ENCODE results near the gene C1QL1.
A peak's percentile ranks its signal among the peaks of the same experiment; 100 is the strongest.

The C1QL1 gene

DNA sequence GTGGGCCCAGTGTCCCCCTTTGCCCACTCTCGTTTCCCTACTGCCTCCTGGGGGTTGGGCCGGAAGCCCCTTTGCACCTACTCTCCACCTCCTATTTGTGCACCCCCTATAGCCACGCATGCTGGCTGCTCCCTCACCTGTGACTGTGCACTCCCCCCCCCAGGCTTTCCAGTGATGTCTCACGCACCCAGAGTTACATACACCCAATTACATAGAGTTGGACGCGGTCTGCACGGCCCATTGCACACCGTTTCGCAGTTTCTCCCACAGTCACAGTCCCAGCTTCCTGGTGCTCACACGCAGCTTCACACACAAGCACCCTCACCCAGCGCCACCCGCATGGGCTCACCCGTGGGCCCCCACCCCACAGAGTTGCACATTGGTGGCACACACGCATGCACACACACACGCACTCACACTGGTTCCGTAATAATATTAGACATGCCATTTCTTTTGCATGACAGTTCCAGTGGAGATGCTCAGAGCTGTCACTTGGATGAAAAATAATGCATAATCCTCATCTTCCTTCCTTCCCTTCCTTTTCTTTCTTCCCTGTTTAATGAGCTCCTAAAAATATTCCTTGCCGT lies 21.5 kb upstream of the C1QL1 start:
- no peaks in the 10 kb centered on the region for H3K36me3 ChIP-seq (ENCODE audit: insufficient read depth, insufficient read length, low read length)
- DNase-seq (ENCODE audit: low read depth, low spot score), result no peak
- H3K27me3 ChIP-seq (ENCODE audit: insufficient read depth, insufficient read length), result no peaks in the 10 kb centered on the region
- H3K9ac ChIP-seq (ENCODE audit: insufficient read length, low read depth), result peak overlapping the region; percentile 17
- H3K4me3 ChIP-seq (ENCODE audit: insufficient read length, low read depth), result no peak overlapping the region
- TF ChIP-seq ZNF274 (IDR thresholded peaks at IDR 0.05; ENCODE audit: low read depth, low read length), result no peak
- no peak for TF ChIP-seq YY1 (IDR thresholded peaks at IDR 0.05; ENCODE audit: insufficient read depth, insufficient read length)
- no peak for TF ChIP-seq SUZ12 (IDR thresholded peaks at IDR 0.05; ENCODE audit: extremely low read depth, insufficient read depth, insufficient read length)
- peaks cover 9% of the 10 kb centered on the region for H3K4me1 ChIP-seq (ENCODE audit: insufficient read depth, insufficient read length)
- no peaks in the 10 kb centered on the region for H3K9me3 ChIP-seq (ENCODE audit: insufficient read depth, low read length)

DNA sequence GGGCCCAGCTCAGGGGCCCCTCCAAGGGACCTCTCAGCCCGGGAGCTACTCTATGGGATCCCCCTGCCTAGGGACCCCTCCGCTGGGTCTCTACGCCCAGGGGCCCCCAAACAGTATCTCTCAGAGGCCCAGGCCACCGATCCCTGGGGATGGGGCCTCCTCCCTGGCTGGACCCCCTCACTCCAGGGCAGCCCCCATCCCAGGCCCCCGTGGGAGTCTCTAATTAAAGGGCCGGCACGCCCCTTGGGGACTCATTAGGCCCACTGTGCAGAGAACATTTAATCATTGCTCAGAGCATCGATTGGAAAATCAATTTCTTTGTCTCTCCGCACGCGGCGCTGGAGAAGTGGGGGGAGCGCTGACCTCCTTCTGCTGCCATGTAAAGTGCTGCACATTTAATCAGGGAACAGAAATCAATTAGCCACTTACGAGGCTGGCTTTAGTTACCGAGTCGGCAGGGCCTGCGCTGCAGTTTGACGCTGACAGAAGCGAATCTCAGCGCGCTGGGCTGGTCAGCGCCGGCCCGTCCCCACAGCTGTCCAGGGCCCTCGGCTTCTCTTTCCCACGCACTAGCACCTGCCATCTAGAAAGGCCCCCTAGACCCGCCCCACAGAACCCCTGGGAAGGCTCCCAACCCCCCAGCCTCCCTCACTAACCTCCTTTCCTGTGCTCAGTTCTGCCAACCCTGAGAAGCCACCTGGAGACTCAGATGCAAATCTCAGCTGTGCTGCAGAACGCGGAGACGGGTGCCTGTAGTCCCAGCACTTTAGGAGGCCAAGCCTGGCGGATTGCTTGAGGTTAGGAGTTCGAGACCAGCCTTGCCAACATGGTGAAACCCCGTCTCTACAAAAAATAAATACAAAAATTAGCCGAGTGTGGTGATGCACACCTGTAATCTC lies 20.2 kb upstream of the C1QL1 start:
- Histone ChIP-seq H3K36me3 (ENCODE audit: insufficient read depth, insufficient read length, low read length) (no peaks in the 10 kb centered on the region), H3K4me3 (ENCODE audit: insufficient read length, low read depth) (peak overlapping the region; percentile 18), H3K27me3 (ENCODE audit: insufficient read depth, insufficient read length) (no peaks in the 10 kb centered on the region), H3K4me1 (ENCODE audit: insufficient read depth, insufficient read length) (peaks cover 13% of the 10 kb centered on the region), H3K9me3 (ENCODE audit: insufficient read depth, low read length) (no peaks in the 10 kb centered on the region), H3K9ac (ENCODE audit: insufficient read length, low read depth) (peak overlapping the region; percentile 61)
- DNase-seq (ENCODE audit: low read depth, low spot score), result no peak
- TF ChIP-seq YY1 (IDR thresholded peaks at IDR 0.05; ENCODE audit: insufficient read depth, insufficient read length) (no peak), ZNF274 (IDR thresholded peaks at IDR 0.05; ENCODE audit: low read depth, low read length) (no peak), SUZ12 (IDR thresholded peaks at IDR 0.05; ENCODE audit: extremely low read depth, insufficient read depth, insufficient read length) (no peak)

DNA sequence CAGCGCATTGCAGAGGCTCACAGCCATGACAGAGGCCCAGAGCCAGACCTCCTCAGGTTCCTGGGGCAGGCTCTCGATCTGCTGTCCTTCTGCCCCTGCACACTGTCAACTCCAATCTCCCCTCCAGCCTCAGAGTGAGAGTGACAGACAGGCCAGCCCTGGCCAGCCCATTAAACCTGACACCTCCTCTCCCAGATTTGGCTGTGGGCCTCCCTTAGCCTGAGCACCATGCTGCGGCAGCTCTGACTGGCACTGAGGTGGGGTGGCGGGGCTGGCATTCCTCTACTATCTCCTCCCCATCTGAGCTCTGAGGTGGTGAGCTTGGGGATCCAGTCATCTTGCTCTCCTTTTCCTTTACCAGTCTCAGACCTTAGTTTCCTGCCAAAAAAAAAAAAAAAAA lies 15.5 kb upstream of the C1QL1 start:
- H3K9ac ChIP-seq (ENCODE audit: insufficient read length, low read depth), result peak overlapping the region; percentile 36
- DNase-seq (ENCODE audit: low read depth, low spot score), result no peak
- no peaks in the 10 kb centered on the region for H3K9me3 ChIP-seq (ENCODE audit: insufficient read depth, low read length)
- peaks cover 8% of the 10 kb centered on the region for H3K27me3 ChIP-seq (ENCODE audit: insufficient read depth, insufficient read length)
- H3K4me1 ChIP-seq (ENCODE audit: insufficient read depth, insufficient read length), result peaks cover 20% of the 10 kb centered on the region
- no peak overlapping the region for H3K4me3 ChIP-seq (ENCODE audit: insufficient read length, low read depth)
- H3K36me3 ChIP-seq (ENCODE audit: insufficient read depth, insufficient read length, low read length), result no peaks in the 10 kb centered on the region
- no peak for TF ChIP-seq ZNF274 (IDR thresholded peaks at IDR 0.05; ENCODE audit: low read depth, low read length)
- no peak for TF ChIP-seq SUZ12 (IDR thresholded peaks at IDR 0.05; ENCODE audit: extremely low read depth, insufficient read depth, insufficient read length)
- TF ChIP-seq YY1 (IDR thresholded peaks at IDR 0.05; ENCODE audit: insufficient read depth, insufficient read length), result no peak

DNA sequence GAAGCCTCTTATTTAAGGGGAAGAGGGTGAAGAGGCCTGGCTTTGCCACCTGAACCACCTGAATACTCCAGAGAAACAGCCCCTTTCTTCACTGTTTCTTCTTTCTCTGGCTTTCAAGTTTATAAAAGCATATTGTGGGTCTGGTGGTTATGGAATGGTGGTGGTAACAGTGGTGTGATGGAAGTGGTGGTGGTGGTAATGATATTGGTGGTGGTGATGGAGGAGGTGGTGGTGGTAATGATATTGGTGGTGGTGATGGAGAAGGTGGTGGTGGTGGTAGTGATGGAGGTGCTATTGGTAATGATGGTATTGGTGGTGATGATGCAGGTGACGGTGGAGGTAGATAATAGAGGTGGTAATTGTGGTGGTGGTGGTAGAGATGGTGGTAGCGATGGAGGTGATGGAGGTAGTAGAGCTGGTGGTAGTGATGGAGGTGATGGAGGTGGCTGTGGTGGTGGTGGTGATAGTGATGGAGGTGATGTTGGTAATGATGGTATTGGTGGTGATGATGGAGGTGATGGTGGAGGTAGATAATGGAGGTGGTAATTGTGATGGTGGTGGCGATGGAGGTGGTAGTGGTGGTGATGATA lies 14.1 kb upstream of the C1QL1 start:
- Histone ChIP-seq H3K4me3 (ENCODE audit: insufficient read length, low read depth) (no peak overlapping the region), H3K27me3 (ENCODE audit: insufficient read depth, insufficient read length) (peaks cover 8% of the 10 kb centered on the region), H3K4me1 (ENCODE audit: insufficient read depth, insufficient read length) (peaks cover 21% of the 10 kb centered on the region), H3K9me3 (ENCODE audit: insufficient read depth, low read length) (no peaks in the 10 kb centered on the region), H3K36me3 (ENCODE audit: insufficient read depth, insufficient read length, low read length) (no peaks in the 10 kb centered on the region), H3K9ac (ENCODE audit: insufficient read length, low read depth) (no peak overlapping the region)
- TF ChIP-seq SUZ12 (IDR thresholded peaks at IDR 0.05; ENCODE audit: extremely low read depth, insufficient read depth, insufficient read length) (no peak), YY1 (IDR thresholded peaks at IDR 0.05; ENCODE audit: insufficient read depth, insufficient read length) (no peak)
- DNase-seq (ENCODE audit: low read depth, low spot score), result no peak

DNA sequence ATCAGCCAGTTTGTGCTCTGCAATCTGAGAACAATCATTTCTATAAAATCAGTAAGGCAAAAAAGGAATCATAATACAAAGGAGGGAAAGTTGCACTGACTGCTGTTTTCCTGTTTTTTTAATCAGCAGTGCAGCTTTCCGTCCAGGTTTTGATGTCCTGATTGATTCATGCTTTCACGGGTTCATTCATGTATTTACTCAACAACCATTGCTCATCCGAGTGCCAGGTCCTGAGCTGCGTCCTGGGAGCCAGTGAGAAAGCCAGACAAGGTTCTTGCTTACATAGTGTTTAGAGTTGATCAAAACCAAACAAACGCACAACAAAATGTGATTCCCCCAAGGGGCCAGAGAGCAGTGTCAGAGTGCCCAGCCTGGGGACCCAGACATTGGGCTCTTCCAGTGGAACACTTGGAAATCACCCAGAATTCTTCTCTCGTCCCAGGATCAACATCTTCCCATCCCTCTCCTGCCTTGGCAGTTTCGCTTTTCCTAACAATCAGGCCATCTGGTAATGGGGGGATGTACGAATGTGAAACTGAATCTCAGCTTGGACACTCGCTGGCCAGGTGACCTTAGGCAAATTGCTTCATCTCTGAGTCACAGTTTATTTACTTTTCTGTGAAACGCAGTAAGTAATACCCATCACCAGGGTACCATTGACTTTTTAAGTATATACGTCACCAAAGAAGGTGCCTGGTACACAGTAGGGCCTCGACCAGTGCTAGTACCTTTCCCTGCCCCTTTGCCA lies 13.3 kb upstream of the C1QL1 start:
- DNase-seq (ENCODE audit: low read depth, low spot score), result no peak
- Histone ChIP-seq H3K27me3 (ENCODE audit: insufficient read depth, insufficient read length) (peaks cover 12% of the 10 kb centered on the region), H3K36me3 (ENCODE audit: insufficient read depth, insufficient read length, low read length) (no peaks in the 10 kb centered on the region), H3K4me3 (ENCODE audit: insufficient read length, low read depth) (no peak overlapping the region), H3K9ac (ENCODE audit: insufficient read length, low read depth) (no peak overlapping the region), H3K9me3 (ENCODE audit: insufficient read depth, low read length) (no peaks in the 10 kb centered on the region), H3K4me1 (ENCODE audit: insufficient read depth, insufficient read length) (peaks cover 25% of the 10 kb centered on the region)
- no peak for TF ChIP-seq SUZ12 (IDR thresholded peaks at IDR 0.05; ENCODE audit: extremely low read depth, insufficient read depth, insufficient read length)
- TF ChIP-seq YY1 (IDR thresholded peaks at IDR 0.05; ENCODE audit: insufficient read depth, insufficient read length), result no peak
- TF ChIP-seq ZNF274 (IDR thresholded peaks at IDR 0.05; ENCODE audit: low read depth, low read length), result no peak

DNA sequence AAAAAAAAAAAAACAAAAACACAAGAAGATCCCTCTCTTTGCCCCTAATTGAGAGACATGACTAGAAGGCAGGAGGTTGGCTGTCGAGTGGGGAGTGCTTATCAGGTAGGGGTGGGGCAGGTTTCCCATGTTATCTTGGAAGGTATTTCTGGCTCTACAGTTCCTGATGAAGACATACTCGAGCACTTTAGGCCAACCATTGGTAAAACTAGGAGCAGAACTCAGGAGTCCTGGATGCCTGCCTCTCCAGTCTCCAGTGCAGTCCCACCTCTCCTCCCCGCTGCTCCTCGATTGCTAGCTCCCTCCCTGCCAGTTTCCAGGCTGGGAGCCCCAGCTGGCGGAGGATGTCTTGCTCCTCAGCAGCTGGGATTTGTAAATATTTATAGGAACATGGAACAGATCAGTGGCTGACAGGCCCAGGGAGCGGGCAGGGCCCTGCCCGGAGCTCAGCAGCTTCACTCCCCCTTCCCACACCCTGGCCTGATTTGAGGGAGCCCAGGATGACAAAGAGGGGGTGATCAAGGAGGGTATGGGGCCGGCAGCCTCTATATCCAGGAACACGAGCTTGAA lies 11.4 kb upstream of the C1QL1 start:
- H3K9ac ChIP-seq (ENCODE audit: insufficient read length, low read depth), result no peak overlapping the region
- H3K27me3 ChIP-seq (ENCODE audit: insufficient read depth, insufficient read length), result peaks cover 12% of the 10 kb centered on the region
- no peak for TF ChIP-seq ZNF274 (IDR thresholded peaks at IDR 0.05; ENCODE audit: low read depth, low read length)
- no peak for TF ChIP-seq YY1 (IDR thresholded peaks at IDR 0.05; ENCODE audit: insufficient read depth, insufficient read length)
- no peak for TF ChIP-seq SUZ12 (IDR thresholded peaks at IDR 0.05; ENCODE audit: extremely low read depth, insufficient read depth, insufficient read length)

More for the DNA sequence above, 11.4 kb upstream of the C1QL1 start:
- H3K9me3 ChIP-seq (ENCODE audit: insufficient read depth, low read length), result no peaks in the 10 kb centered on the region
- H3K4me3 ChIP-seq (ENCODE audit: insufficient read length, low read depth), result no peak overlapping the region
- DNase-seq (ENCODE audit: low read depth, low spot score), result no peak
- H3K36me3 ChIP-seq (ENCODE audit: insufficient read depth, insufficient read length, low read length), result no peaks in the 10 kb centered on the region
- peaks cover 25% of the 10 kb centered on the region for H3K4me1 ChIP-seq (ENCODE audit: insufficient read depth, insufficient read length)
